KBM-7 (cell line): ENCODE results near the gene MGMT.

Source experiments
- DNase-seq: peaks from one replicate; pipeline ENCODE4 v3.0.0-alpha.2; 2015
- in situ Hi-C: fragments of 300-500 bp; cut with MboI; formaldehyde crosslinking; loops from 2 replicates; pipeline ENCODE4 v1.14.3; 2020; ENCODE audit warnings: low sequenced_read_pairs, low pct_unique_long_range_greater_than_20kb, mixed read lengths

MGMT gene

GRCh38 chr10:129690248-129691070 lies 223.4 kb downstream of the MGMT start:
- in situ Hi-C loops: no loop called here
- no peak for DNase-seq

GRCh38 chr10:129692695-129693094 lies 225.7 kb downstream of the MGMT start:
- no peak for DNase-seq
- in situ Hi-C loops: no loop called here

- in situ Hi-C loops: no loop called here
- DNase-seq: no peak
These were observed 226.3 kb downstream of the MGMT start for GRCh38 chr10:129693382-129693781.

GRCh38 chr10:129694184-129694583 lies 227.1 kb downstream of the MGMT start:
- in situ Hi-C loops: no loop called here
- no peak for DNase-seq

GRCh38 chr10:129694691-129695243 lies 227.7 kb downstream of the MGMT start:
- in situ Hi-C loops: no loop called here
- DNase-seq: no peak

- no peak for DNase-seq
These were observed 228.6 kb downstream of the MGMT start for GRCh38 chr10:129695671-129696070.

GRCh38 chr10:129696636-129697035 lies 229.6 kb downstream of the MGMT start:
- no peak for DNase-seq
- in situ Hi-C loops: no loop called here

More at GRCh38 chr10:129695671-129696070, 228.6 kb downstream of the MGMT start:
- in situ Hi-C loops: no loop called here

DNA sequence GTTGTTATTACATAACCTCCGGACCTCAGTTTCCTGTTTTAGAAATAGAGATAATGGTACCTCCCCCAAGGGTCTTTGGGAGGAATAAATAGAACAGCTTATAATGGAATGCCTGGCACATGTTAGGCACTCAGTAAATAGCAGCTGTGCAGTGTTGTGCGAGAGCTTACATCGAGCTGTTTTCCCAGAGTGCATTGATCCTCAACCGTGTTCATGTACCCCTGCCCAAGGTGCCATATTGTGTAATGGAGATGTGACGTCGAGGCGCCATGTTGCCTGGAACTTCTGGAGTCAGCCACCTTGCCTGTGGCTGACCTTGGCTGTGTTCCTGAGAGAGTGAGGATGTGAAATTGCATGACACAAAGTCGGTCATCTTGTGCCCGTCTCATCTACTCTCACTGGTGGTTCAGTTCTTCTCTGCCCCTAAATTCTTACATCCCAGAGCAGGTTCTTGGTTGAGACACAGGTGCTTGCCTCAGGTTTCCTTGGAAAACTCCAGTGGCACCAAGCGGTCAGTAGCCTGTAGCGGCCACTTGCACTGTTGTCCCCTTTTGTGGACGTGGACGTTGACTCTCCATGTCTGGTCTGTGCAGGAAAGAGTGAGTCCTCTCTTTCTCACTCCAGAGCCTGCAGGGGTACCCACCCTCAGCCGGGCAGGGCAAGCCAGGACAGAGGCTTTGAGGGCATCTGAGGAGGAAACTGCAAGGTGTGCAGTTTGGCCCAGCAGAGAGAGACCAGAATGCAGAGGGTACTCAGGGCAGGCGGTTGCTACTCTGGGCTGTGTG lies 230.6 kb downstream of the MGMT start:
- in situ Hi-C loops: no loop called here
- no peak for DNase-seq

DNA sequence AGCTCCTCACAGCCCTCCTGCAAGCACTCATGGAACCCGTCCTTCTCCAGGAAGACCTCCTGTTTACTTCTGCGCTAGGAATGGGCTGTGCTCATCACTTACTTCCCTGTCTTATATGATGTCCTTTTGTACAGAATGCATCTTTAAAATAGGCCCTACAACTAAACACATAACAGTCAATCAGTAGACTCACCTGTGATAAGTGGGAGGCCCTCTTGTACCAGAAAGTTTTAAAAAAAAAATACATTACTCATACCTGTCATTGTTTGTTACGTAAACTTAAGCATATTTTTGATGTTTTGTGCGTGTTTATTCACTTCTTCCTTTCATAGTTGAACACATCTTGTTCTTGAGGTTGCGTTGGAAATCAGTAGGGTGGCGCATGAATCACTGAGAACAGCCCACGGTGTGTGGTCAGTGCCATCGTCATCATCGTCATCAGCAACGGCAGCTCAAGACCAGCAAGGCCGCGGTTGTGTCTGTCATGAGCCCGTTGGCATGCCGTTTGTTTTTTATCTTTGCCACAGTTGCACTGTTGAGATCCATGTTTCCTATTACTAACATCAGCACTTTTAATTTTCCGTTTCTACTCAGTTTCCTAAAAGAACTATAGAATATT lies 232.8 kb downstream of the MGMT start:
- DNase-seq: no peak
- in situ Hi-C loops: no loop called here

- no peak for DNase-seq
- in situ Hi-C loops: no loop called here
These were observed 235.6 kb downstream of the MGMT start for GRCh38 chr10:129702605-129703004.

- in situ Hi-C loops: no loop called here
- no peak for DNase-seq
These were observed 236.5 kb downstream of the MGMT start for GRCh38 chr10:129703287-129704137.

DNA sequence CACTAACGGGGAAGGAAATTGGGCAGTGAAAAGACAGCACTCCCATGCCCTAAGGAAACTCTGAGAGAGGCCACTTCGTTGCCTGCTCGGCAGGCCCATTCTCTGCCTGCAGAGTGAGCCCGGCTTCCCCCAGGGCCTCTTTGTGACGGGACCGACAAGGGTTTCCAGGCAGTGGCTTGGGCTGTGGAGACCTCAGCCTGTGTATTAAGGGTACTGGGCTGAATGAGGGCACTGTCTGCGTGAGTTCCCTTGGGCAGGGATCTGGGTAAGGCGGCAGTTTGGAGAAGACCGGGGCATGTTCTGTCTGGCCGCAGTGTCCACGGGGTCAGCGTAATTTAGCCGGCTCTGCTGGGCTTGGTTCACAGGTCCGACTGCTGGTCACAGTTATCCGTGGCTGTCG lies 237.2 kb downstream of the MGMT start:
- in situ Hi-C loops: no loop called here
- DNase-seq: no peak

- in situ Hi-C loops: no loop called here
- DNase-seq: no peak
These were observed 237.9 kb downstream of the MGMT start for GRCh38 chr10:129704786-129705525.

DNA sequence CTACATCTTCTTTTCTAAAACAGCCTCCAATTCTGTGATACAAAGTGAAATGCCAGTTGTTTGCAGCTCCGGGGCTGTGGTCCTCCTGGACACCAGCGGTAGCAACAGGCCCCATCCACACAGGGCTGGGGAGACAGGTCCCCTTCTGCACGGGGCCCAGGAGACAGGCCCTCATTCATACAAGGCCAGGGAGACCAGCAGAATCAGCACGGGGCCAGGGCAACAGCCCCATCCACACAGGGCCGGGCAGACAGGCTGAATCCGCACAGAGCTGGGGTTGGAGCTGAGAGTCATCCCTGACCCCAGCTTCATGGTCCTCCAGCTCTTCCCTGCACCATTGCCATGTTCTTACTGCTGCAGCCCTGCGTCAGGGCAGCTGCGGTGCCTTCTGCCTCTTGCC lies 238.6 kb downstream of the MGMT start:
- DNase-seq: no peak
- in situ Hi-C loops: no loop called here

DNA sequence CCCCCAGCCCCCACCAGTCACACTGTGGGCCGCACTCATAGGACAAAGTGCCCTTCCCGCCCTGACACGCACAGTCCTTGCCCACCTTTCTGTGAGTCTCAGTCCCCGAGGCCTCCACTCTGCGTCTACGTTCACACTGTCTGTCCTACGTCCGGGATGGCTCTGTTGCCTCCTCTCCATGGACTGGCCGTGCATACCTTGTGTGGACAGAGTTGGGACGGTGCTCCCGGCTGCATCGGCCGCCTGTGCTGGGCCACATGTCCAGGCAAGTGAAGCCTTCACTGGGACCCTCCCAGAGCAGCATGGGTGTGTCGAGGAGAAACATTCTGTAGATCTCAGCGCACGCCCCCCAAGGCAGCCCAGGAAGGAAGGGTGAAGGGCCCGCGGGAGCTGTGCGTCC lies 239.0 kb downstream of the MGMT start:
- DNase-seq: no peak
- in situ Hi-C loops: no loop called here

- DNase-seq: no peak
- in situ Hi-C loops: no loop called here
These were observed 239.5 kb downstream of the MGMT start for GRCh38 chr10:129706523-129706922.

DNA sequence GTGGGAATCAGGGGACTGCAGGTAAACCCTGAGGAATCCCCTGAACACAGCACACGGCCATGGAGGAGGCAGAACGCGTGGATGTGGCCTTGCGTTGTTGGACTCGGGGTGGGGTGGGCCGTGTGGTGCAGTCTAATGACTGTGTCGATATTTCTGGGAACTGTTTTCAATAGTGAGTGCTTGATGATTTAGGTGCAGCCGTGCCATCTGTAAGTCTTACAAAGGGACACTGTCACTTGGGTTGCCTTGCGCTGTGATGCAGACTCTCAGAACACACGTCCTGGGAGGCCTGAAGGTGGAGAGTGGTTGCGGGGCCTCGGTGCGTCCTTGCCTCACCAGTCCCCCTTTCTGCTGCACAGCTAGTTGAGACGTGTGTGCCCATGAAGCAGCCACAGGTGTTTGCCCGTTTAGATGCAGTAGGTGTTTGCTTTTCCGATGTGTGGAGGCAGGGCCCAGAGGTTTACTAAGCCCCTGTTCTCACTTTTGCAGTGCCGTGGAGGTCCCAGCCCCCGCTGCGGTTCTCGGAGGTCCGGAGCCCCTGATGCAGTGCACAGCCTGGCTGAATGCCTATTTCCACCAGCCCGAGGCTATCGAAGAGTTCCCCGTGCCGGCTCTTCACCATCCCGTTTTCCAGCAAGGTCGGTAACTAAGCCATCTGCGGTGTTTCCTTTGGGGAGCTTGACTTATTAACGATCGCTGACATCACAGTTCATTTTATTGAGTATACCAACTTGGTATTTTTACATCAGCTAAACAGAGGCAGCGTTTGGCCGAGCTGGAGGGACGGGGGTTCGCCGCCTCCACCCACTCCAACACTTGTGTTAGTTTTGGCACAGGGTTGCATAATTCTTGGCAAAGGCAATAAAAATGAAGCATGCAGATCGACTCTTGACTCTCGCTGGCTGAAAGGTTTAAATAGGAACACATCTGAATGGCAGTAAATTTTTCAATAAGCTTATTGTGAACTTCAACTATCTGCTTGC lies 240.7 kb downstream of the MGMT start:
- no peak for DNase-seq
- in situ Hi-C loops: no loop called here
